ENCODE measurements around the gene DIPK1C. TPM values are rescaled to one million over a fixed set of nuclear protein-coding genes. Genes with fewer than 3 reads are reported as not detected.

The DIPK1C gene
- total RNA-seq, 4 donors from 2014 or later, result 0.17 to 0.50 (median 0.45) TPM; not detected in 1

DNA sequence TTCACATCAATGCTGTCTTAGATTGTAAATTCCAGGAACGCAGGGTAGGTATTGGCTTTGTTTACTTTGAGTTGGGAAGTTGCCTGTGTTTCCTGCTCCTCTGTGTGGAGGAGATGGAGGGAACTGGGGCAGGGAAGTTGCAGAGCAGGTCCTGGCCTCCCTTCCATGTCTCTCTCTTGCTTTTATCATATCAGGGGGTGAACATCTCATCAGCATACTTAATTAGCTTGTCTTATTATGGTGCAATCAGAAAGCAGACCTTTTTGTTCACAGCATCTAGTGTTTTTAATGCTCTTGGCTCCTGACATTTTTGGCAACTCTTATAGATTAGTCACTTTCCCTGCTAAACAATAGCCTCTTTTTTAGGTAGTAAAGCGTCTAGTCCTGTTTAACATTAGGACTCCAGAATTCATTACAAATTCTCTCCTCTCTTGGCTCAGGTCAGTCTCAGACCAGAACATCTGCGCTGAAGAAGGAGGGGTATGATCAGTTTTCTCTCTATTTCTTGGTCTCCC lies 11.5 kb upstream of the DIPK1C start:
- no peak for DNase-seq (ENCODE audit: extremely low spot score)
- intact Hi-C loops (cut with DNase I), result no loop called here
- H3K9me3 ChIP-seq, result no peaks in the 10 kb centered on the region
- 20% methylated on average over 3 of the region's 3 CpGs for WGBS
- H3K36me3 ChIP-seq, result no peaks in the 10 kb centered on the region
- TF ChIP-seq POLR2A (IDR thresholded peaks at IDR 0.05; ENCODE audit: low read depth) (no peak), POLR2AphosphoS5 (IDR thresholded peaks at IDR 0.05) (no peak), EP300 (IDR thresholded peaks at IDR 0.05) (no peak)
- TF ChIP-seq, protein P1, sequence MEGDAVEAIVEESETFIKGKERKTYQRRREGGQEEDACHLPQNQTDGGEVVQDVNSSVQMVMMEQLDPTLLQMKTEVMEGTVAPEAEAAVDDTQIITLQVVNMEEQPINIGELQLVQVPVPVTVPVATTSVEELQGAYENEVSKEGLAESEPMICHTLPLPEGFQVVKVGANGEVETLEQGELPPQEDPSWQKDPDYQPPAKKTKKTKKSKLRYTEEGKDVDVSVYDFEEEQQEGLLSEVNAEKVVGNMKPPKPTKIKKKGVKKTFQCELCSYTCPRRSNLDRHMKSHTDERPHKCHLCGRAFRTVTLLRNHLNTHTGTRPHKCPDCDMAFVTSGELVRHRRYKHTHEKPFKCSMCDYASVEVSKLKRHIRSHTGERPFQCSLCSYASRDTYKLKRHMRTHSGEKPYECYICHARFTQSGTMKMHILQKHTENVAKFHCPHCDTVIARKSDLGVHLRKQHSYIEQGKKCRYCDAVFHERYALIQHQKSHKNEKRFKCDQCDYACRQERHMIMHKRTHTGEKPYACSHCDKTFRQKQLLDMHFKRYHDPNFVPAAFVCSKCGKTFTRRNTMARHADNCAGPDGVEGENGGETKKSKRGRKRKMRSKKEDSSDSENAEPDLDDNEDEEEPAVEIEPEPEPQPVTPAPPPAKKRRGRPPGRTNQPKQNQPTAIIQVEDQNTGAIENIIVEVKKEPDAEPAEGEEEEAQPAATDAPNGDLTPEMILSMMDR (IDR thresholded peaks at IDR 0.05), result no peak
- H3K4me3 ChIP-seq, result no peak overlapping the region
- no peak overlapping the region for H3K27ac ChIP-seq (replicated peaks in 1 of 4)
- no peaks in the 10 kb centered on the region for H3K27me3 ChIP-seq
- peaks cover 0 to 14% (median 9%) of the 10 kb centered on the region in 4 donors for H3K4me1 ChIP-seq

DNA sequence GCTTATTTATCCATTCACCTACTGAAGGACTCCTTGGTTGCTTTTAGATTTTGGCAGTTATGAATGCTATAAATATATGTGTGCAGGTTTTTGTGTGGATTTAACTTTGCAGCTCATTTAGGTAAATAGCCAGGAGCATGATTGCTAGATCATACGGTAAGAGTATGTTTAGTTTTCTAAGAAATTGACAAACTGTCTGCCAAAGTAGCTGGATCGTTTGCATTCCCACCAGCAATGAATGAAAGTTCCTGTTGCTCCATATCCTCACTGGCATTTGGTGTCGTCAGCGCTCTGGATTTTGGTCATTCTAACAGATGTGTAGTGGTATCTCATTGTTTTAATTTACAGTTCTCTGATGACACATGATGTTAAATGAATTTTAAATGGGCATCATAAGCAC lies 8.7 kb upstream of the DIPK1C start:
- no peak overlapping the region for H3K4me3 ChIP-seq
- peaks cover 0 to 14% (median 0%) of the 10 kb centered on the region in 4 donors for H3K27me3 ChIP-seq
- no peak for DNase-seq (ENCODE audit: extremely low spot score)
- no peaks in the 10 kb centered on the region for H3K9me3 ChIP-seq
- 85% methylated on average over 4 of the region's 4 CpGs for WGBS
- no peak overlapping the region for H3K27ac ChIP-seq (replicated peaks in 1 of 4)
- H3K36me3 ChIP-seq, result no peaks in the 10 kb centered on the region
- TF ChIP-seq POLR2A (IDR thresholded peaks at IDR 0.05; ENCODE audit: low read depth) (no peak), EP300 (IDR thresholded peaks at IDR 0.05) (no peak), POLR2AphosphoS5 (IDR thresholded peaks at IDR 0.05) (no peak)
- TF ChIP-seq, protein P1 (IDR thresholded peaks at IDR 0.05), result no peak
- peaks cover 0 to 14% (median 9%) of the 10 kb centered on the region in 4 donors for H3K4me1 ChIP-seq
- intact Hi-C loops (cut with DNase I), result no loop called here

DNA sequence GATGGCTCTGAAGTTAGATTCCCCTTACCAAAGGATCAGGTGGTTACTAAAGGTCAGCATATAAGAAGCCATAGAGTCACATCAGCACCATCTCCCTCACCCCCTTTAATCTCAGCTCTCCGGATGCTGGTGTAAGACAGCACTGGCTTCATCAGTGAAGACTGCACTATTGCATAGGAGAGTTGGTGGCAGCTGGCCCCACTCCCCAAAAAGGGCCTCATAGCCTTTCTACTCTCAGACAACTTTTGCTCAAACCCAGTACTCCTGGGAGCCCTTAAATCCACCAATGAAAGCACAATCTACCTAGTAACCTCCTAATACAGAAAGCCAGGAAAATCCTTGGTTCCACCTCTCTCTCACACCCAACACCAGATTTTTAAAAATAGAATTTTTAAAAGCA lies 6.9 kb upstream of the DIPK1C start:
- no peaks in the 10 kb centered on the region for H3K36me3 ChIP-seq
- H3K9me3 ChIP-seq, result no peaks in the 10 kb centered on the region
- intact Hi-C loops (cut with DNase I), result no loop called here
- peaks cover 0 to 22% (median 0%) of the 10 kb centered on the region in 4 donors for H3K27me3 ChIP-seq
- H3K4me3 ChIP-seq, result no peak overlapping the region
- no peak overlapping the region for H3K27ac ChIP-seq (replicated peaks in 1 of 4)
- WGBS, result 75% methylated on average over 1 of the region's 1 CpG
- peaks cover 0 to 12% (median 8%) of the 10 kb centered on the region in 4 donors for H3K4me1 ChIP-seq
- DNase-seq (ENCODE audit: extremely low spot score), result no peak
- TF ChIP-seq POLR2AphosphoS5 (IDR thresholded peaks at IDR 0.05) (no peak), POLR2A (IDR thresholded peaks at IDR 0.05; ENCODE audit: low read depth) (no peak), EP300 (IDR thresholded peaks at IDR 0.05) (no peak)
- TF ChIP-seq, protein P1 (IDR thresholded peaks at IDR 0.05), result no peak

DNA sequence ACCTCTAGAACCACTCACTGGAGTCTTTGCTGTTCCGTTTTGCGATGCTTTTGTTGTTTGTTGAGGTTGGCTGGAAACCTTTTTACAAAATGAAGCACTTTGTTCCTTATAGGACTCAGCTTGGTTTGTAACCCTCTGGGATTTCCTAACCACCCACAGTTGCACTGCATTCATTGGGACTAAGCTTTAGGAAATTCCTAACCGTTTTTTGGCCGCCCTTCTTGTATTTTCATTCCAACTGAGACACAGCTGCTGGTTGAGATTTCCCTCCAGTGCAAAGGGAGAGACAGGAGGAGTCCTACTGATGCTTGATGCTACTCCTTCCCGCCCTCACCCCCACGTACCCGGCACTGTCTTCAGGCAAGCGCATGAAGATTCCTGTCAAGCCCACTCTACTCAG lies 6.1 kb upstream of the DIPK1C start:
- Histone ChIP-seq H3K27me3 (peaks cover 0 to 27% (median under 1%) of the 10 kb centered on the region in 4 donors), H3K4me1 (peaks cover 1 to 7% (median 4%) of the 10 kb centered on the region in 4 donors), H3K9me3 (no peaks in the 10 kb centered on the region), H3K4me3 (no peak overlapping the region), H3K27ac (replicated peaks in 1 of 4) (no peak overlapping the region), H3K36me3 (no peaks in the 10 kb centered on the region)
- TF ChIP-seq POLR2AphosphoS5 (IDR thresholded peaks at IDR 0.05) (no peak), POLR2A (IDR thresholded peaks at IDR 0.05; ENCODE audit: low read depth) (no peak), EP300 (IDR thresholded peaks at IDR 0.05) (no peak)
- TF ChIP-seq, protein P1 (IDR thresholded peaks at IDR 0.05), result no peak
- intact Hi-C loops (cut with DNase I), result no loop called here
- 71% methylated on average over 8 of the region's 8 CpGs for WGBS
- no peak for DNase-seq (ENCODE audit: extremely low spot score)

DNA sequence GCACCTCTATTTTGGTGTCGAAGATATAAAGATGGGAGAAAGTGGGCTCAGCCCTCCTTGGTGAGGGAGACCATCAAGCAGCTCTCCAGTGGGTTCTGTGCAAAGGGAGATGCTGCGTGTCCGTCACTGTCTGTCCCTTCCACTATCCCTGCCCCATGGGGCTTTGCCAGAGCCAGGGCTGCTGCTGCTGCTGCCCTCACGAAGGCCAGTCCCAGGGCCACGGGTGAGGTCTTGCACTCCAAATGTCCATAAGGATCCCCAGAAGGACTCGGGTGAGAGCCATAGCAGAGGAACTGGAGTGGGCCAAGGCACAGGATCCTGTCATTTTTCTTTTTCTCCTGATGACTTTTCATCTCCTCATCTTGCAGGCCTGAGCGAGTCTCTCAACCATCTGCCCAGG lies 3.7 kb upstream of the DIPK1C start:
- Histone ChIP-seq H3K36me3 (no peaks in the 10 kb centered on the region), H3K27me3 (peaks cover 0 to 51% (median 5%) of the 10 kb centered on the region in 4 donors), H3K9me3 (no peaks in the 10 kb centered on the region), H3K27ac (replicated peaks in 1 of 4) (no peak overlapping the region), H3K4me3 (no peak overlapping the region), H3K4me1 (peaks cover 17 to 23% (median 19%) of the 10 kb centered on the region in 4 donors)
- DNase-seq (ENCODE audit: extremely low spot score), result no peak
- TF ChIP-seq POLR2A (IDR thresholded peaks at IDR 0.05; ENCODE audit: low read depth), result no peak
- TF ChIP-seq POLR2AphosphoS5 (IDR thresholded peaks at IDR 0.05), result no peak
- no peak for TF ChIP-seq EP300 (IDR thresholded peaks at IDR 0.05)
- TF ChIP-seq, protein P1 (IDR thresholded peaks at IDR 0.05), result no peak
- intact Hi-C loops (cut with DNase I), result no loop called here
- 88% methylated on average over 7 of the region's 7 CpGs for WGBS

Data from esophagus muscularis mucosa (tissue), 4 donors.